Measurements from ENCODE around the gene CD79A. TPM values are rescaled to one million over a fixed set of nuclear protein-coding genes. Genes with fewer than 3 reads are reported as not detected.

CD79A gene
- under 1 TPM in 2 of 4 donors, not detected in 2; 0.29 to 0.62 TPM for total RNA-seq

GRCh38 chr19:41876847-41877832, at the start of gene CD79A:
CD79A (plus strand) TSS chr19:41877279; CDS start chr19:41877305, 26 bp downstream.
- intact Hi-C loops (cut with DNase I; ENCODE audit: low total_unique reads): no loop called here
- Histone ChIP-seq H3K36me3 (no peaks in the 10 kb centered on the region), H3K27ac (no peak within 1 kb of the TSS), H3K27me3 (no peaks in the 10 kb centered on the region), H3K4me1 (no peaks in the 10 kb centered on the region), H3K4me3 (no peak within 1 kb of the TSS), H3K9me3 (no peaks in the 10 kb centered on the region)
- TF ChIP-seq, protein P1, sequence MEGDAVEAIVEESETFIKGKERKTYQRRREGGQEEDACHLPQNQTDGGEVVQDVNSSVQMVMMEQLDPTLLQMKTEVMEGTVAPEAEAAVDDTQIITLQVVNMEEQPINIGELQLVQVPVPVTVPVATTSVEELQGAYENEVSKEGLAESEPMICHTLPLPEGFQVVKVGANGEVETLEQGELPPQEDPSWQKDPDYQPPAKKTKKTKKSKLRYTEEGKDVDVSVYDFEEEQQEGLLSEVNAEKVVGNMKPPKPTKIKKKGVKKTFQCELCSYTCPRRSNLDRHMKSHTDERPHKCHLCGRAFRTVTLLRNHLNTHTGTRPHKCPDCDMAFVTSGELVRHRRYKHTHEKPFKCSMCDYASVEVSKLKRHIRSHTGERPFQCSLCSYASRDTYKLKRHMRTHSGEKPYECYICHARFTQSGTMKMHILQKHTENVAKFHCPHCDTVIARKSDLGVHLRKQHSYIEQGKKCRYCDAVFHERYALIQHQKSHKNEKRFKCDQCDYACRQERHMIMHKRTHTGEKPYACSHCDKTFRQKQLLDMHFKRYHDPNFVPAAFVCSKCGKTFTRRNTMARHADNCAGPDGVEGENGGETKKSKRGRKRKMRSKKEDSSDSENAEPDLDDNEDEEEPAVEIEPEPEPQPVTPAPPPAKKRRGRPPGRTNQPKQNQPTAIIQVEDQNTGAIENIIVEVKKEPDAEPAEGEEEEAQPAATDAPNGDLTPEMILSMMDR (IDR thresholded peaks at IDR 0.05): no peak
- TF ChIP-seq POLR2A (IDR thresholded peaks at IDR 0.05): no peak
- DNase-seq: no peak

DNA sequence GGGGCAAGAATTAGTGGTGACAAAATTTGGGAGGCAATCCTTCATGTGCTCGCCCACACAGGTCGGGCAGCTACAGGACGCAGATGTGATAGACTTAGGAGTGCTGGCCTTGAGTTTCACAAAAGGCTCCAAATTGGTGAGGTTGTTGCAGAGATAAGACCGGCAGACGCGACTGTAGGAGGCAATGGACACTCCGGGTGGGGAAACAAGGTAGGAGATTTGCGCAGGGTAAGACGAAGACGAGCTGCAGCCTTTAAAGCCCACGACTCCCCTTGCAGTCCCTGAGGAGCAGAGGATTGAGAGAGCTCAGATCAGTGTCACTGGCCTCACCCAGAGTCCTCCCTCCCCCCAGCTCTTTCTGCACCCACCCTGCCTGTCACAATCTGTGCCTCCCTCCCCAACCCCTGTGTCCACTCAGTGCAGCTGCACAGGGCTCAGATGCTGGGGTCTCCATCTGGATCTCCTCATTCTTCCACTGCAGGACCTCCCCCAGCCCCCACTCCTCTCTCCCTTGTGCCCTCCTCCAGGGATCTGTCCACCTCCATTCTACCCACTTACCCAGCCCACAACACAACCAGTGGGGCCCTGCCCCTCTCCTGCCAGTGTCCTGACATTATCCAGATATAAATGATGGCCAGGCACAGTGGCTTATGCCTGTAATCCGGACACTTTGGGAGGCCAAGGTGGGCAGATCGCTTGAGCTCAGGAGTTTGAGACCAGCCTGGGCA, 38.9 kb upstream of the CD79A start:
- Histone ChIP-seq H3K36me3 (no peaks in the 10 kb centered on the region), H3K27me3 (no peaks in the 10 kb centered on the region)
- TF ChIP-seq, protein P1 (IDR thresholded peaks at IDR 0.05): no peak
- TF ChIP-seq POLR2A (IDR thresholded peaks at IDR 0.05): no peak

GRCh38 chr19:41839211-41839610, 37.9 kb upstream of the CD79A start:
- H3K27ac ChIP-seq: no peak overlapping the region
- intact Hi-C loops (cut with DNase I; ENCODE audit: low total_unique reads): no loop called here
- no peak for DNase-seq
- TF ChIP-seq POLR2A (IDR thresholded peaks at IDR 0.05): no peak
- TF ChIP-seq, protein P1 (IDR thresholded peaks at IDR 0.05): no peak
- no peaks in the 10 kb centered on the region for H3K36me3 ChIP-seq
- H3K4me1 ChIP-seq: no peaks in the 10 kb centered on the region
- no peak overlapping the region for H3K4me3 ChIP-seq
- H3K9me3 ChIP-seq: no peaks in the 10 kb centered on the region
- no peaks in the 10 kb centered on the region for H3K27me3 ChIP-seq

More for the DNA sequence above, 38.9 kb upstream of the CD79A start:
- no peak for DNase-seq
- no peak overlapping the region for H3K27ac ChIP-seq
- intact Hi-C loops (cut with DNase I; ENCODE audit: low total_unique reads): no loop called here
- no peak overlapping the region for H3K4me3 ChIP-seq
- H3K9me3 ChIP-seq: no peaks in the 10 kb centered on the region
- no peaks in the 10 kb centered on the region for H3K4me1 ChIP-seq

- no peak for DNase-seq
- Histone ChIP-seq H3K4me1 (no peaks in the 10 kb centered on the region), H3K27me3 (no peaks in the 10 kb centered on the region), H3K27ac (no peak overlapping the region), H3K4me3 (no peak overlapping the region), H3K36me3 (no peaks in the 10 kb centered on the region), H3K9me3 (no peaks in the 10 kb centered on the region)
- TF ChIP-seq POLR2A (IDR thresholded peaks at IDR 0.05): no peak
- TF ChIP-seq, protein P1 (IDR thresholded peaks at IDR 0.05): no peak
- intact Hi-C loops (cut with DNase I; ENCODE audit: low total_unique reads): no loop called here
Observed at GRCh38 chr19:41843371-41843770, 33.7 kb upstream of the CD79A start.

- H3K27ac ChIP-seq: no peak within 1 kb of the TSS
- H3K4me3 ChIP-seq: no peak within 1 kb of the TSS
- TF ChIP-seq, protein P1 (IDR thresholded peaks at IDR 0.05): no peak
- no peak for TF ChIP-seq POLR2A (IDR thresholded peaks at IDR 0.05)
- no peaks in the 10 kb centered on the region for H3K36me3 ChIP-seq
- no peaks in the 10 kb centered on the region for H3K4me1 ChIP-seq
- no peaks in the 10 kb centered on the region for H3K27me3 ChIP-seq
- H3K9me3 ChIP-seq: no peaks in the 10 kb centered on the region
- intact Hi-C loops (cut with DNase I; ENCODE audit: low total_unique reads): no loop called here
- DNase-seq: no peak
Observed at GRCh38 chr19:41844601-41845000, 32.5 kb upstream of the CD79A start, which contains the start of gene LYPD4. LYPD4 (minus strand) TSS chr19:41844683; CDS start chr19:41839285, 5,398 bp downstream.
